Neural cell (in vitro differentiated cells): ENCODE data around the gene PHB1.

Source experiments
- CTCF ChIP-seq: fragments of 450-650 bp; IDR thresholded peaks from 2 replicates; pipeline ENCODE4 v1.5.1; 2014; ENCODE audit warnings: antibody characterized with exemption, mild to moderate bottlenecking, moderate library complexity; ENCODE audit not compliant: poor library complexity, severe bottlenecking
- EP300 ChIP-seq: fragments of 450-650 bp; conservative IDR thresholded peaks from 2 replicates; pipeline ENCODE4 v1.6.1; 2014; ENCODE audit warnings: antibody characterized with exemption, mild to moderate bottlenecking, moderate library complexity; ENCODE audit not compliant: poor library complexity, severe bottlenecking
- EZH2 ChIP-seq: fragments of 200-600, 300-800 bp; shearing (Covaris generic), sonication (generic); IDR thresholded peaks from 2 replicates; pipeline ENCODE4 v1.6.1; 2014; ENCODE audit warnings: antibody characterized with exemption, low read length, borderline replicate concordance, mild to moderate bottlenecking; ENCODE audit not compliant: insufficient read depth, poor library complexity, severe bottlenecking
- MXI1 ChIP-seq: fragments of 450-650 bp; conservative IDR thresholded peaks from 2 replicates; pipeline ENCODE4 v1.6.1; 2014; ENCODE audit warnings: antibody characterized with exemption, mild to moderate bottlenecking; ENCODE audit not compliant: poor library complexity, severe bottlenecking
- POLR2AphosphoS5 ChIP-seq: IDR thresholded peaks from 2 replicates; pipeline ENCODE4 v1.6.1; 2012
- RAD21 ChIP-seq: fragments of 450-650 bp; conservative IDR thresholded peaks from 2 replicates; pipeline ENCODE4 v1.6.1; 2014; ENCODE audit warnings: antibody characterized with exemption, mild to moderate bottlenecking, moderate library complexity
- REST ChIP-seq: IDR thresholded peaks from 2 replicates; pipeline ENCODE4 v1.6.1; 2012; ENCODE audit warnings: borderline replicate concordance
- SMC3 ChIP-seq: fragments of 450-650 bp; conservative IDR thresholded peaks from 2 replicates; pipeline ENCODE4 v1.6.1; 2014; ENCODE audit warnings: antibody characterized with exemption, mild to moderate bottlenecking, moderate library complexity; ENCODE audit not compliant: poor library complexity
- TAF1 ChIP-seq: IDR thresholded peaks from 2 replicates; pipeline ENCODE4 v1.6.1; 2012; ENCODE audit warnings: low read depth

- peak; percentile 20 for TF ChIP-seq REST
- TF ChIP-seq CTCF: no peak
- no peak for TF ChIP-seq EZH2
- no peak for TF ChIP-seq SMC3
- no peak for TF ChIP-seq RAD21
- TF ChIP-seq POLR2AphosphoS5: no peak
- peak; percentile 0 for TF ChIP-seq TAF1
- no peak for TF ChIP-seq EP300
- TF ChIP-seq MXI1: peak; percentile 89
Observed at GRCh38 chr17:49359990-49360795, 54.5 kb downstream of the PHB1 start.
